ENCODE data around the gene GHRL.

DNA sequence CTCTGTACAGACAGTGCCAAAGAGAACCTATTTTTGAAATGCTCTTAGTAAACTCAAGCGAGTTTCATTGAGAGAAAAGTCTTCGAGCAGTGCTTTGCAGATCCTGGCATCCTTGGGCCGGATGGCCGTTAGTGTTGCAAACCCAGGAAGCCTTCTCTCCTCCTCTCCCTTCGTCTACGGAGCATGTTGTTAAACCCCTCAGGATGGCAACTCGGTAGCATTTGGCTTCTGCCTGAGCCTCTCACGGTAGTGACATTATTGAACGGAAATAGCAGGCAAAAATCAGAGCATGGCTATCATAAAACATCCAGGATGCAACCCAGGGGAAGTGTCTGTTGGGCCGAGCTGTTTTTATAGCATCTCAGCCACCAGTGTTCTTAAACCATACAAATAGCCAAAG is 34.8 kb upstream of the GHRL start:
- no peak for TF ChIP-seq POLR2A (IDR thresholded peaks at IDR 0.05)
- TF ChIP-seq, protein P1, sequence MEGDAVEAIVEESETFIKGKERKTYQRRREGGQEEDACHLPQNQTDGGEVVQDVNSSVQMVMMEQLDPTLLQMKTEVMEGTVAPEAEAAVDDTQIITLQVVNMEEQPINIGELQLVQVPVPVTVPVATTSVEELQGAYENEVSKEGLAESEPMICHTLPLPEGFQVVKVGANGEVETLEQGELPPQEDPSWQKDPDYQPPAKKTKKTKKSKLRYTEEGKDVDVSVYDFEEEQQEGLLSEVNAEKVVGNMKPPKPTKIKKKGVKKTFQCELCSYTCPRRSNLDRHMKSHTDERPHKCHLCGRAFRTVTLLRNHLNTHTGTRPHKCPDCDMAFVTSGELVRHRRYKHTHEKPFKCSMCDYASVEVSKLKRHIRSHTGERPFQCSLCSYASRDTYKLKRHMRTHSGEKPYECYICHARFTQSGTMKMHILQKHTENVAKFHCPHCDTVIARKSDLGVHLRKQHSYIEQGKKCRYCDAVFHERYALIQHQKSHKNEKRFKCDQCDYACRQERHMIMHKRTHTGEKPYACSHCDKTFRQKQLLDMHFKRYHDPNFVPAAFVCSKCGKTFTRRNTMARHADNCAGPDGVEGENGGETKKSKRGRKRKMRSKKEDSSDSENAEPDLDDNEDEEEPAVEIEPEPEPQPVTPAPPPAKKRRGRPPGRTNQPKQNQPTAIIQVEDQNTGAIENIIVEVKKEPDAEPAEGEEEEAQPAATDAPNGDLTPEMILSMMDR (IDR thresholded peaks at IDR 0.05) = no peak

All from adrenal gland (tissue), 5 donors.